C4-2B (cell line): ENCODE measurements around the gene PREP.
A peak's percentile ranks its signal among the peaks of the same experiment; 100 is the strongest.

Experiments
- H3K27ac ChIP-seq: fragments of 450-650 bp; 2 replicates; pipeline ENCODE4 v1.5.1; 2017
- ZFX ChIP-seq: fragments of 450-650 bp; IDR thresholded peaks from 2 replicates; pipeline ENCODE4 v1.6.1; 2017
- TF ChIP-seq, protein P1 (sequence below): fragments of 450-650 bp; conservative IDR thresholded peaks from 2 replicates; pipeline ENCODE4 v1.5.1; 2017; ENCODE audit warnings: mild to moderate bottlenecking

The PREP gene

GRCh38 chr6:105373481-105373880, 29.4 kb downstream of the PREP start:
- no peak overlapping the region for H3K27ac ChIP-seq
- TF ChIP-seq, protein P1, sequence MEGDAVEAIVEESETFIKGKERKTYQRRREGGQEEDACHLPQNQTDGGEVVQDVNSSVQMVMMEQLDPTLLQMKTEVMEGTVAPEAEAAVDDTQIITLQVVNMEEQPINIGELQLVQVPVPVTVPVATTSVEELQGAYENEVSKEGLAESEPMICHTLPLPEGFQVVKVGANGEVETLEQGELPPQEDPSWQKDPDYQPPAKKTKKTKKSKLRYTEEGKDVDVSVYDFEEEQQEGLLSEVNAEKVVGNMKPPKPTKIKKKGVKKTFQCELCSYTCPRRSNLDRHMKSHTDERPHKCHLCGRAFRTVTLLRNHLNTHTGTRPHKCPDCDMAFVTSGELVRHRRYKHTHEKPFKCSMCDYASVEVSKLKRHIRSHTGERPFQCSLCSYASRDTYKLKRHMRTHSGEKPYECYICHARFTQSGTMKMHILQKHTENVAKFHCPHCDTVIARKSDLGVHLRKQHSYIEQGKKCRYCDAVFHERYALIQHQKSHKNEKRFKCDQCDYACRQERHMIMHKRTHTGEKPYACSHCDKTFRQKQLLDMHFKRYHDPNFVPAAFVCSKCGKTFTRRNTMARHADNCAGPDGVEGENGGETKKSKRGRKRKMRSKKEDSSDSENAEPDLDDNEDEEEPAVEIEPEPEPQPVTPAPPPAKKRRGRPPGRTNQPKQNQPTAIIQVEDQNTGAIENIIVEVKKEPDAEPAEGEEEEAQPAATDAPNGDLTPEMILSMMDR = no peak

DNA sequence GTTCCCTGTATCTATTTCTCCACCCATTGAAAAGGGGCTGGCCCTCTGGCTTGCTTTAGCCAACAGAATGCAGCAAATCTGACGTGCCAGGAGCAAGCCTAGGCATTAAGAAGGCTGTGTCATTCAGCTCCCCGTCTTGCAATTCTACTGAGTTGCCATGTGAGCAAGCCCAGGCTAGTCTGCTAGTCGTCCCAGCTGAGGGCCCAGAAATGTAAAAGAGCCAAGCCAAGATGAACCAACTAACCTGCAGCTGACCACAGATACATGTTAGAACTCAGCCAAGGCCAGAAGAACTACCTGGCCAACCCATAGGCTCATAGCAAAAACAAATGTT, 30.1 kb downstream of the PREP start:
- no peak overlapping the region for H3K27ac ChIP-seq
- TF ChIP-seq, protein P1 = no peak
- TF ChIP-seq ZFX = no peak

DNA sequence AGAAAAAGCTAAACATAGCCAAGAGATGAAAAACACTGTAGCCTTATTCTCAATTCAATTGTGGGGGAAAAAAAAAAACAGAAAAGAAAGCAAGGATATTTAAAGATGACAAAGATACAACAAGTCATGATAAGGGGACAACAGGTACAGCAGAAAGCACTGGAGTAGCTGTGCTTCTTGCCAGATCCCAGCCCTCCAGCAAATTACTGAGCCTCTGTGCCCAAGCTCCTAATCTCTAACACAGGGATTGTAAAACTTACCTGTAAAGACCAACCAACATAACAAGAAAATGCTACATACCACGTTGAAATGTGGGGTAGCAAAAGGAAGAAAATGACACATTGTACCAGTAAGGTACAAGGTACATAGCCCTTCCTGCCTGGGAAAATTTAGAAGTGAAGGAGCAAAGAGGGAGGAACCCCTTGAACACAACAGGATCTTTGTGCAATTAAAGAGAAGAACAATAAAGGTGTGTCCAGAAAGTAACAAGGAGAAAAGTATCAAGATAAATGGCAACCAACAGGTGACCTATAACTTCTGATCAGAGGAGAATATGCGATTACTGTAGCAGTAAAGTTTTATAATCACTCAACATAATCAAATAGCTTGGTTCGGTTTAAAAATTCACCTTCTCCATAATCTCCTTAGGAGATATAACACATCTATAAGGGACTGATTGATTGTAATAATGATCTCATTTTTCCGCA, 30.6 kb downstream of the PREP start:
- H3K27ac ChIP-seq = no peak overlapping the region
- TF ChIP-seq, protein P1 = no peak
- no peak for TF ChIP-seq ZFX

DNA sequence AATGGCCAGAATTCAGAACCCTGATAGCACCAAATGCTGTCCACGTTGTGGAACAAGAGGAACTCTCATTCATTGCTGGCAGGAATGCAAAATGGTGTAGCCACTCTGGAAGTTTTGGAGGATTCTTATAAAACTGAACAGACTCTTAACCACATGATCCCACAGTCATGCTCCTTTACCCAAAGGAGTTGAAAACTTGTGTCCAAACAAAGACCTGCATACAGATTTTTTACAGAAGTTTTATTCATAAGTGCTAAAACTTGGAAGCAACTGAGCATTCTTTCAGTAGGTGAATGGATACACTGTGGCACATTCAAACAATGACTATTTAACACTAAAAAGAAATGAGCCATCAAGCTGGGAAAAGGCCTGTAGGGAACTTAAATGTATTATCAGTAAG, 32.5 kb downstream of the PREP start:
- H3K27ac ChIP-seq = no peak overlapping the region
- TF ChIP-seq ZFX = no peak
- TF ChIP-seq, protein P1 = no peak

GRCh38 chr6:105369145-105369544, 33.7 kb downstream of the PREP start:
- no peak overlapping the region for H3K27ac ChIP-seq
- no peak for TF ChIP-seq ZFX
- TF ChIP-seq, protein P1 = no peak

- TF ChIP-seq, protein P1 = no peak
- no peak for TF ChIP-seq ZFX
- no peak overlapping the region for H3K27ac ChIP-seq
Measured at GRCh38 chr6:105364243-105364642, 38.6 kb downstream of the PREP start.

DNA sequence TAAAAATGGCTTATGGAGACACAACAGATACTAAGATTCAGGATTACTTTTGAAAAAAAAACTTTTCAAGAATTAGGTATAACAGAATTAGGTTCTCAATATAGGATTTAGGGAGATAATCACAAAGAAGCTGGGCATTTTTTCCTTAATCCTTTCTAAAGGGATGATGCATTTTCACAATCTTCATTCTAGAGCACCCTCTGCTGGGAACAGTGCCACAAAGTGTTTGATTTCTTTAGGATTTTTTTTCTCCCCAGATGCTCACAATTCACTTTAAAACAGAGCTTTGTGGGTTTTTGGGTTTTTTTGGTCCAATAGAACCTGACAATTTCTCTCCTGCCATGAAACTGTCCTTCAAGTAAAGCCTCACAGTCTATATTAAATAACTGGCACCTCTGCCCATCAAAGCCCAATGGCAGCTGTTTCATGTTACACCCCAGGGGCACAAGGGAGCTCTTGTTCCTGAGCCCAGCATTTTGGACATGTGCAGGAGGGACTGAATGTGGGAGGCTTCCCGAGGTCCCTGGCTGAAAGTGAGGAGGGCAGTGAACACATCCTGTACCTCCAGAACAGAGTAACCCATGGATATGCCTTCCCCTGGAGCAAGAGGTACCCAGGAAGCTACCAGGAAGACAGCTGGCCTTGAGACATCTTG, 39.7 kb downstream of the PREP start:
- H3K27ac ChIP-seq = no peak overlapping the region
- TF ChIP-seq, protein P1 = peak; percentile 39
- no peak for TF ChIP-seq ZFX
